ENCODE measurements around the gene MYBPC3.
A peak's percentile ranks its signal among the peaks of the same experiment; 100 is the strongest.

MYBPC3 gene

GRCh38 chr11:47356998-47357329 is 4.5 kb upstream of the MYBPC3 start:
- no peak for DNase-seq (ENCODE audit: low read depth)

DNA sequence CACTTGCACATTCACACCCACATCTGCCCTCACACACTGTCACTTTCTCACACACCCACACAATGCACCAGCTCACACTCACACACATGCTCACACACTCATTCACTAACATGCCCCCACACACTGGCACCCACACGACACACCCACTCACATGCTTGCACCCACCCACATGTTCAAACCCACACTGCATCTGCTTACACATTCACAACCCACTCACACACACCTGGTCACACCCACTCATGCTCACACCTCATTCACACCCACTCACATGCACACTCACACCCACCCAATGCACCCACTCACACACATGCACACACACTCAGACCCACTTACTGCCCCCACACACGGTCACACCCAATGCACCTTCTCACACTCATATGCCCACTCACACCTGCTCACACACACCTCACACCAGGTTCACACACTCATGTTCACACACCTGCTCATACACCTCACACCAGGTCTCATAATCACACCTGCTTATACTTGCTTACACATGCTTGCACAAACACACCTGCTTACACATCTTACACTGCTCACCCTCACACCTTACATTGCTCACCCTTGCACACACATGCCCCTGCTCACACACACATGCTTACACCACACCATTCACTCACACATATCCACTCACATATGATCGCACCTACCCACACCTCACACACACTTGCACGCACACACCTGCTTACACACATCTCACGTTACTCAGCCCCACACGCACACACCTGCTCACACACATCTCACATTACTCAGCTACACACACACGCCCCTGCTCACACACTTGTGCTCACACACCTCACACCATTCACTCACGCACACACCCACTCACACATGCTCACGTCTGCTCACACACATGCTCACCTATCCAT is 3.9 kb upstream of the MYBPC3 start:
- no peak for DNase-seq (ENCODE audit: low read depth)

- DNase-seq (ENCODE audit: low read depth): peak; percentile 59
These were observed 3.0 kb upstream of the MYBPC3 start for GRCh38 chr11:47355283-47356128.

DNA sequence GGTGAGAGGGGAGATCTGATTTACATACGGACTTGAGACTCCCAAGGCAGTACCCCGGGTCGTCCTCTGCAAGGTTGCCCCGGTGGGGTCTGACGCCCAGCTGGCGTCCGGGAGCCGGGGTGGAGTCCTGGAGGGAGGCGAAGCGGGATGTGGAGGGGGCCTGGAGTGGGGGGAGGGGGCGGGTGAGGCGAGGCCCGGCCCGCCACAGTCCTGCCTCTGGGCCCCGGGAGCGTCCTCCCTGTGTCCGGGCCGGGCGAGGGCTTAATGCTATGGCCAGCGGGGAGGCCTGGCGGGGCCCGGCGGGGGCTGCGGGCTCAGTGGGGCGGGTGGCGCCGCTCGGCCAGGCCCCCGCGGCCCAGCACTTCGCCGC is 2.4 kb upstream of the MYBPC3 start:
- DNase-seq (ENCODE audit: low read depth): no peak

DNA sequence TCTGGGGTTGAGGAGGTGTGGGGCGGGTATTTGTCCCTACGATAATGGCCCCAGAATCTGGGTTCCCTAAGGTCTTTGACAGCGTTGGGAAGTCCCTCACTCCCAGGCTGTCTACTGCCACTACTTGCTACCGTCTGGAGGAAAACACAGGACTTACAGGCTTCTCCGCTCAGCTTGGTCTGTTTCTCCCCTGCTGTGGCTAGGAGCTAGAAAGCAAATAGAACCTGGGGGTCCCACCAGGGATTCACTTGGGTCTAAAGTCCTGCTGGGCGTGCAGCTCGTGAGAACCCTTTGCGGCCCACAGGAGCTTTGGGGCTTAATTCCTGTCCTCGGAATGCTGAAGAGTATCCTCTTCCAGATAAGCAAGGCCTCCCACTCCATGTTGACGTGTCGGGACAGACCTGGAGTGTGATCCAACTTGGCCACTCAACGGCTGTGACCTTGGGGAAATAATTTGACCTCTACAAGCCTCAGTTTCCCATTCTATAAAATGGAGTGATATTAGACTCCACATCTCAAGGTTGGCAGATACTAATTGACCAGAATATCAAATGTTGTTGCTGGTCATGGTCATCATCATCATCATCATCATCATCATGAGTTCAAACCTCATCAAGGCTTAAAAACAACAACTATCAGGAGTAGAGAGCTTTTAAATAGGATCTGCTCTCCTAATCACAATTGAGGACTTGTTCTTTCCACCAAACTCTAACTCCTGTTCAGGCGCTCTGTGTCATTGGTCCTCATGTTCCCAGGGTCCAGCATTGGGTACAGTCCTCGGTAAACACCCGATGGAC is 1.7 kb upstream of the MYBPC3 start:
- DNase-seq (ENCODE audit: low read depth): no peak

DNA sequence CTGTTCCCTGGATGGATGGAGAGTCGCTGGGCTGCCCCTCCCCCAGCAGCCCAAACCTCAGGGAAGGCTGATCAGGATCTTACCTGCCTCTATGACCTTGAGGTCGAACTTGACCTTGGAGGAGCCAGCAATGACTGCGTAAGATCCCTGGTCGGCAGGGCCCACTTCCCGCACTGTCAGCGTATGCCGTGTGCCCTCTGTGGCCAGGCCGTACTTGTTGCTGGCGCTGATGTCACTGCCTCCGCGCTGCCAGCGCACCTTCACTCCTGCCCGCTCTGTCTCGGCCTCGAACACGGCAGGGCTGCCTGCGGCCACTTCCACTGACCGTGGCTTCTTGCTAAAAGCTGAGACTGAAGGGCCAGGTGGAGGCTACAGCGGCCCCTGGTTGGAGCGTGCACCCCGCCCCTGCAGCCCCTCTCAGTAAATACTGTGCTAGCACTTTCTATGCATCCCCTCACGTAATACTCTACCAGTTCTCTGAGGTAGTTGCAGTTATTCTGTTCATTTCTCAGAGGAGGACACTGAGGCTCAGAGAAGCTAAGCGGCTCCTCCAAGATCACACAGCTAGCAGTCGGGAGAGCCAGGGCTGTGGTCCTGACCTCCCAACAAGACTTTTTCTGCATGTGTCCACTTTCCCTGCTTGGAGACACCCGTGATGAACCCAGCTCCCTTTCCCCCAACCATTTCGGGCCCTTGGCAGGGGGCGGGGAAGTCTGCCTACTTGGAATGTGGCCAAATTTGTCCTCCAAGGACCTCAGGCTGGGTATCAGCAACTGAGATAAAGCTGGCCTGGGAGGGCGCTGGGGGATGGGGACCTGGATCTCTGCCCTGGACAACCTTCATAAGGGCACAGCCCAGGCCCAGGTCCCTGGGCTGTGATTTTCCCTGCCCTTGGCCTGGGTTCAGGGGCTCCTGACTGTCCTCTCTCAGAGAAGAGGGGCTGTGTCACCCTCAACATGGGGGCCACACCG is 1.1 kb downstream of the MYBPC3 start:
- DNase-seq (ENCODE audit: low read depth): no peak

GRCh38 chr11:47350315-47350714 is 2.2 kb downstream of the MYBPC3 start:
- no peak for DNase-seq (ENCODE audit: low read depth)

DNA sequence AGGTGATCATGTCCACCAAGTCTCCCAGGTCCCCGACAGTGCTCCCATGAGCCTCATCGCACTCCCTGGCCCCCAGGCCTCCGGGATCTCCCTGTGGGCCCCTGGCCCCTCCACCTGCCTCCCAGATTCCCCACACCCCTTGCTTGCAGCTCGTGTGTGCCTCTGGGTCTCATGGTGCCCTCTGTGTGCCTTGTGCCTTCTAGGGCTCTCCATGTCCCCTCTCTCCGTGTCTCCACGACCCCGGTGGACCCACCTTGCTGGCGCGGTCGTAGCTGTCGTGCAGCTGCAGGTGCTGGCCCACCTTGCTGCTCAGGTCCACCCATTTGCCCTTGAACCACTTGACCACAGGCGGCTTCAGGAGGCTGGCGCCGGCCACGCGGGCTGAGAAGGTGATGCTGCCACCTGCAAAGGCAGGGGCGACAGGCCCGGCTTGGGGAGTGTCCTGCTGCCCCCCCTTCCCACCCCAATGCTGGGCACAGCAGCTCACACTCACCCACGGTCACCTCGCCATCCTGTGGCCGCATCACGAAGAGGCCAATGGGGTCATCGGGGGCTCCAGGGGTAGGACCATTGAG is 2.9 kb downstream of the MYBPC3 start:
- no peak for DNase-seq (ENCODE audit: low read depth)

DNA sequence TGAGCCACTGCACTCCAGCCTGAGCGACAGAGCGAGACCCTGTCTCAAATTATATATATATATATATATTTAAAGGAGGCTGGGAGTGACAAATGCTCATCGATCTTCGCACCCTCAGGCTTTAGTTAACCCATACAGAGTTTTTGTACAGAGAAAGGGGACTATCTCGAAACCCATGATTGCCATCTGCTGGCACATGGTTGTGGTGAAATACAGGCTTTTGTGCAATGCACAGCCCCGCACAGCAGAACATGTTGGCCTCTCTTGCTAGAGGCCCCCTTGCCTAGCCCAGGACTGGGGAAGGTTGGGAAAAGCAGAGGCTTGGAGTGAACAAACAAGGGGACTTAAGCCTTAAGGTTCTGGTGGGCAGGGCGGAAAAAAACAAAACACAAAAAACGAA is 3.6 kb downstream of the MYBPC3 start:
- no peak for DNase-seq (ENCODE audit: low read depth)

GRCh38 chr11:47348131-47348802 is 4.2 kb downstream of the MYBPC3 start:
- DNase-seq (ENCODE audit: low read depth): no peak

- DNase-seq (ENCODE audit: low read depth): no peak
These were observed 5.4 kb downstream of the MYBPC3 start for GRCh38 chr11:47347137-47347536.

- no peak for DNase-seq (ENCODE audit: low read depth)
These were observed 6.5 kb downstream of the MYBPC3 start for GRCh38 chr11:47345890-47346563.

DNA sequence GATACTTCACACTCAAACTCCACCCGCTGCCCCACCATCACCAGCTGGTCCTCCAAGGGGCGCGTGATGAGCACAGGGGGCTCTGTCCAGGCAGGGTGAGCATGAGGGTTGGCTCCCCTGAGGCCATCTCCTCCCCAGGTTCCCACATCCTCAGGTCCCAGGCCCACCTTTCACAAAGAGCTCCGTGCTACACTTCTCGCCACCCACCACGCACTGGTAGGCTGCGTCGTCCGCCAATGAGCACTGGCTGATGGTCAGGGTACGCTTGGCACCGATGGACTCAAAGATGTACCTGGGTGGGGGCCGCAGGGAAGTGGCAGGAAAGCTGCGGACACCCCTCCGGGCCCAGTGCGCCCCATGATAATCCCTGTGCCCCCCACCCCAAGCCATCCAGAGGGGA is 9.6 kb downstream of the MYBPC3 start:
- DNase-seq (ENCODE audit: low read depth): no peak

GRCh38 chr11:47342036-47342803 is 10.3 kb downstream of the MYBPC3 start:
- DNase-seq (ENCODE audit: low read depth): no peak

DNA sequence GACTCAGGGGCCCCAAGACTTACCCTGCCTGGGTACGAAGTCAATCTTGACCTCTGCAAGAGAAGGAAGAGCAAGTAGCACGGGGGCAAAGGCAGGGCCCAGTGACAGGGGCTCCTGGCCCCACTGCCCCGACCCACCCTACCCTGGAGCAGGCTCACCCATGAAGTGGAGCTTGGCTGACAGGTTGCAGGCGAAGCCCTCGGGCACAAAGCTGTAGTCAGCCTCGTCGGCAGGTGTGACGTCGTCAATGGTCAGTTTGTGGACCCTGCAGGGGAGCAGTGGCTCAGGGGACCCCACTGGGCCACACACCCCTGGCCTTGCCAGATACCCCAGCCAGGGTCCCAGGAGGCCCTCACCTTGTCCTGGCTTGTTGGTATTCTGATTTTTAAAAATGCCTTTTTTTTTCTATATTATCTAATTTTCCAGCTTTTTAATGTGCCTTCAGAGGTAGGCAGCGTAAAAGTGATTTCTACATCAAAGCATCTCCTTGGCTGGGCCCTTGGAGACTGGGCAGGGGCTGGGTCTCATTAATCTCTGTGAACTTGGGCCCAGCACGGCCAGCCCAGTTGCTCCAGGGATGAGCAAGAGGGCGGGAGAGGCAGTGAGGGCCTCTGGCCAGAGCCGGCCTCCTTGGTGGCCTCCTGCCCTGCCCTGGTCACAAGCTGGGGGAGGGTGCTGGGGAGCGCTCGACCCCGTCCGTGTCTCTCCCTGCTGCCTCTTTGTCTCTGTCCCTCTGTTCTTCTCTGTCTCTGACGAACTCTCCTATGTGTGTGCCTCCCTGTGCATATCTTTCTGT is 11.3 kb downstream of the MYBPC3 start:
- DNase-seq (ENCODE audit: low read depth): no peak

GRCh38 chr11:47340010-47340409 is 12.5 kb downstream of the MYBPC3 start:
- no peak for DNase-seq (ENCODE audit: low read depth)

- DNase-seq (ENCODE audit: low read depth): no peak
These were observed 13.9 kb downstream of the MYBPC3 start for GRCh38 chr11:47338396-47339241.

Measured in non-pigmented ciliary epithelial cell (primary cell).